Neural progenitor cell (in vitro differentiated cells): Measurements from ENCODE around the gene IP6K2. TPM values are rescaled to one million over a fixed set of nuclear protein-coding genes. Genes with fewer than 3 reads are reported as not detected.

Source experiments
- DNase-seq: peaks from one replicate; pipeline ENCODE4 v3.0.0-alpha.2; 2016; ENCODE audit warnings: low spot score
- H2AFZ ChIP-seq: fragments of 200-600 bp; sonication (generic); replicated peaks from 2 replicates; pipeline ENCODE4 v1.6.1; 2016; ENCODE audit warnings: antibody characterized with exemption
- H3F3A ChIP-seq: fragments of 200-600 bp; sonication (generic); 2 replicates; pipeline ENCODE4 v1.6.1; 2016; ENCODE audit warnings: antibody characterized with exemption, low read depth
- H3K27ac ChIP-seq: fragments of 200-600 bp; sonication (generic); 2 replicates; pipeline ENCODE4 v1.5.1; 2016; ENCODE audit warnings: mild to moderate bottlenecking
- H3K27me3 ChIP-seq: fragments of 200-600 bp; sonication (generic); 2 replicates; pipeline ENCODE4 v1.6.1; 2016; ENCODE audit warnings: mild to moderate bottlenecking, moderate library complexity
- H3K36me3 ChIP-seq: fragments of 200-600 bp; sonication (generic); 2 replicates; pipeline ENCODE4 v1.5.1; 2016
- H3K4me1 ChIP-seq: fragments of 200-600 bp; sonication (generic); 2 replicates; pipeline ENCODE4 v1.6.1; 2016; ENCODE audit warnings: mixed run types
- H3K4me2 ChIP-seq: fragments of 200-600 bp; sonication (generic); 2 replicates; pipeline ENCODE4 v1.6.1; 2016
- H3K4me3 ChIP-seq: fragments of 200-600 bp; sonication (generic); 2 replicates; pipeline ENCODE4 v1.5.1; 2016
- H3K79me2 ChIP-seq: fragments of 200-600 bp; sonication (generic); 2 replicates; pipeline ENCODE4 v1.6.1; 2016; ENCODE audit warnings: low read depth
- H3K9ac ChIP-seq: fragments of 200-600 bp; sonication (generic); 2 replicates; pipeline ENCODE4 v1.6.1; 2016
- H3K9me3 ChIP-seq: fragments of 200-600 bp; sonication (generic); 2 replicates; pipeline ENCODE4 v1.5.1; 2016; ENCODE audit warnings: low read depth
- H4K20me1 ChIP-seq: fragments of 200-600 bp; sonication (generic); 2 replicates; pipeline ENCODE4 v1.6.1; 2016; ENCODE audit warnings: low read depth
- H3K27ac Mint-ChIP-seq: 3 replicates; pipeline ENCODE4 v1.8.0; 2021; ENCODE audit warnings: mixed read lengths
- H3K27me3 Mint-ChIP-seq: 2 replicates; pipeline ENCODE4 v1.8.0; 2022; ENCODE audit warnings: low read depth, mild to moderate bottlenecking, inconsistent platforms, moderate library complexity, mixed read lengths; ENCODE audit not compliant: insufficient read depth
- H3K36me3 Mint-ChIP-seq: 3 replicates; pipeline ENCODE4 v1.8.0; 2021; ENCODE audit warnings: mixed read lengths
- H3K4me1 Mint-ChIP-seq: 3 replicates; pipeline ENCODE4 v1.8.0; 2021; ENCODE audit warnings: mixed read lengths
- H3K4me3 Mint-ChIP-seq: 3 replicates; pipeline ENCODE4 v1.8.0; 2021; ENCODE audit warnings: mild to moderate bottlenecking, moderate library complexity, mixed read lengths
- H3K9me3 Mint-ChIP-seq: 3 replicates; pipeline ENCODE4 v1.8.0; 2020; ENCODE audit warnings: mixed read lengths
- CTCF ChIP-seq: fragments of 200-600 bp; sonication (generic); IDR thresholded peaks from 2 replicates; pipeline ENCODE4 v1.5.1; 2017; ENCODE audit warnings: antibody characterized with exemption, mild to moderate bottlenecking
- EZH2 ChIP-seq: fragments of 200-600 bp; sonication (generic); IDR thresholded peaks from 2 replicates; pipeline ENCODE4 v1.6.1; 2017; ENCODE audit warnings: antibody characterized with exemption, mild to moderate bottlenecking, moderate library complexity
- EZH2phosphoT487 ChIP-seq: fragments of 200-600 bp; sonication (generic); IDR thresholded peaks from 2 replicates; pipeline ENCODE4 v1.6.1; 2017; ENCODE audit warnings: antibody characterized with exemption
- total RNA-seq: library from RNA; depleted of rRNA; stranded (reverse); fragments of >200 nt; gene quantifications from 2 replicates; pipeline ENCODE4 v1.2.3, GENCODE V29; 2015; ENCODE audit warnings: low replicate concordance

The IP6K2 gene
- total RNA-seq, 1 donor from 2014 or later, result 130 TPM

GRCh38 chr3:48674505-48674904 lies 42.5 kb downstream of the IP6K2 start:
- H3K4me3 Mint-ChIP-seq, result no peak overlapping the region
- no peaks in the 10 kb centered on the region for H3K4me1 Mint-ChIP-seq
- peaks cover 14% of the 10 kb centered on the region for H3K27me3 Mint-ChIP-seq
- no peak overlapping the region for H2AFZ ChIP-seq
- no peaks in the 10 kb centered on the region for H3K36me3 ChIP-seq
- no peaks in the 10 kb centered on the region for H3K4me1 ChIP-seq
- H3K4me3 ChIP-seq, result no peak overlapping the region
- no peaks in the 10 kb centered on the region for H3K9me3 ChIP-seq
- DNase-seq, result no peak
- peaks cover 31% of the 10 kb centered on the region for H3K36me3 Mint-ChIP-seq
- TF ChIP-seq CTCF, result no peak
- no peak overlapping the region for H3K4me2 ChIP-seq
- no peaks in the 10 kb centered on the region for H3K79me2 ChIP-seq
- H4K20me1 ChIP-seq, result peaks cover 3% of the 10 kb centered on the region
- no peaks in the 10 kb centered on the region for H3F3A ChIP-seq
- H3K27me3 ChIP-seq, result no peaks in the 10 kb centered on the region
- no peak overlapping the region for H3K9ac ChIP-seq
- H3K27ac ChIP-seq, result no peak overlapping the region
- no peak overlapping the region for H3K27ac Mint-ChIP-seq
- no peaks in the 10 kb centered on the region for H3K9me3 Mint-ChIP-seq

- H3K27ac Mint-ChIP-seq, result no peak overlapping the region
- peaks cover 26% of the 10 kb centered on the region for H3K36me3 Mint-ChIP-seq
- Histone ChIP-seq H3K36me3 (peaks cover 6% of the 10 kb centered on the region), H3K4me2 (no peak overlapping the region), H3K9me3 (no peaks in the 10 kb centered on the region), H3K79me2 (no peaks in the 10 kb centered on the region), H3K4me1 (no peaks in the 10 kb centered on the region), H3K27me3 (no peaks in the 10 kb centered on the region), H3K9ac (no peak overlapping the region), H3K4me3 (no peak overlapping the region), H3K27ac (no peak overlapping the region), H2AFZ (no peak overlapping the region), H3F3A (no peaks in the 10 kb centered on the region), H4K20me1 (no peaks in the 10 kb centered on the region)
- no peak for DNase-seq
- peaks cover 10% of the 10 kb centered on the region for H3K27me3 Mint-ChIP-seq
- TF ChIP-seq EZH2phosphoT487, result no peak
- TF ChIP-seq EZH2, result no peak
- no peak for TF ChIP-seq CTCF
- H3K4me1 Mint-ChIP-seq, result no peaks in the 10 kb centered on the region
- H3K4me3 Mint-ChIP-seq, result no peak overlapping the region
- no peaks in the 10 kb centered on the region for H3K9me3 Mint-ChIP-seq
These were observed 44.5 kb downstream of the IP6K2 start for GRCh38 chr3:48672522-48672921.

GRCh38 chr3:48664929-48665328 lies 52.1 kb downstream of the IP6K2 start:
- peaks cover 30% of the 10 kb centered on the region for H3F3A ChIP-seq
- H3K9ac ChIP-seq, result no peak overlapping the region
- Mint-ChIP-seq H3K36me3 (peaks cover 13% of the 10 kb centered on the region), H3K4me3 (peak overlapping the region; percentile 97), H3K27me3 (peaks cover 5% of the 10 kb centered on the region), H3K4me1 (peaks cover 17% of the 10 kb centered on the region), H3K9me3 (peaks cover under 1% of the 10 kb centered on the region), H3K27ac (peak overlapping the region; percentile 99)
- peaks cover 6% of the 10 kb centered on the region for H3K36me3 ChIP-seq
- TF ChIP-seq CTCF, result no peak
- TF ChIP-seq EZH2, result no peak
- no peak for TF ChIP-seq EZH2phosphoT487
- H3K9me3 ChIP-seq, result no peaks in the 10 kb centered on the region
- peaks cover 7% of the 10 kb centered on the region for H3K79me2 ChIP-seq
- DNase-seq, result no peak
- peaks cover 23% of the 10 kb centered on the region for H4K20me1 ChIP-seq
- no peak overlapping the region for H3K27ac ChIP-seq
- H3K4me2 ChIP-seq, result no peak overlapping the region
- no peak overlapping the region for H3K4me3 ChIP-seq
- peaks cover 4% of the 10 kb centered on the region for H3K4me1 ChIP-seq
- H3K27me3 ChIP-seq, result no peaks in the 10 kb centered on the region
- H2AFZ ChIP-seq, result no peak overlapping the region

- no peaks in the 10 kb centered on the region for H3K9me3 ChIP-seq
- peaks cover 6% of the 10 kb centered on the region for H3K36me3 ChIP-seq
- H3K27me3 ChIP-seq, result no peaks in the 10 kb centered on the region
- TF ChIP-seq CTCF (no peak), EZH2phosphoT487 (no peak), EZH2 (no peak)
- Mint-ChIP-seq H3K9me3 (peaks cover 3% of the 10 kb centered on the region), H3K27ac (peak overlapping the region; percentile 99), H3K27me3 (peaks cover 7% of the 10 kb centered on the region), H3K4me1 (peaks cover 20% of the 10 kb centered on the region), H3K36me3 (peaks cover 17% of the 10 kb centered on the region), H3K4me3 (peak overlapping the region; percentile 97)
- H3K4me3 ChIP-seq, result peak overlapping the region; percentile 54
- peak overlapping the region; percentile 53 for H3K4me2 ChIP-seq
- H2AFZ ChIP-seq, result no peak overlapping the region
- H3K4me1 ChIP-seq, result peaks cover 4% of the 10 kb centered on the region
- peak overlapping the region; percentile 99 for H3K27ac ChIP-seq
- peaks cover 11% of the 10 kb centered on the region for H3K79me2 ChIP-seq
- peaks cover 30% of the 10 kb centered on the region for H3F3A ChIP-seq
- peaks cover 29% of the 10 kb centered on the region for H4K20me1 ChIP-seq
- DNase-seq, result no peak
- H3K9ac ChIP-seq, result no peak overlapping the region
These were observed 52.7 kb downstream of the IP6K2 start for GRCh38 chr3:48664313-48664644.
